GM19023 (cell line): ENCODE measurements around the gene KLC1.

Experiments
- ATAC-seq: cut with Tn5 transposase; IDR thresholded peaks from one replicate; pipeline ENCODE4 v1.9.1; 2021; ENCODE audit warnings: mild to moderate bottlenecking, moderate library complexity; ENCODE audit not compliant: unreplicated experiment

KLC1 gene

GRCh38 chr14:103702497-103703432 is 73.8 kb downstream of the KLC1 start:
- ATAC-seq, result no peak

DNA sequence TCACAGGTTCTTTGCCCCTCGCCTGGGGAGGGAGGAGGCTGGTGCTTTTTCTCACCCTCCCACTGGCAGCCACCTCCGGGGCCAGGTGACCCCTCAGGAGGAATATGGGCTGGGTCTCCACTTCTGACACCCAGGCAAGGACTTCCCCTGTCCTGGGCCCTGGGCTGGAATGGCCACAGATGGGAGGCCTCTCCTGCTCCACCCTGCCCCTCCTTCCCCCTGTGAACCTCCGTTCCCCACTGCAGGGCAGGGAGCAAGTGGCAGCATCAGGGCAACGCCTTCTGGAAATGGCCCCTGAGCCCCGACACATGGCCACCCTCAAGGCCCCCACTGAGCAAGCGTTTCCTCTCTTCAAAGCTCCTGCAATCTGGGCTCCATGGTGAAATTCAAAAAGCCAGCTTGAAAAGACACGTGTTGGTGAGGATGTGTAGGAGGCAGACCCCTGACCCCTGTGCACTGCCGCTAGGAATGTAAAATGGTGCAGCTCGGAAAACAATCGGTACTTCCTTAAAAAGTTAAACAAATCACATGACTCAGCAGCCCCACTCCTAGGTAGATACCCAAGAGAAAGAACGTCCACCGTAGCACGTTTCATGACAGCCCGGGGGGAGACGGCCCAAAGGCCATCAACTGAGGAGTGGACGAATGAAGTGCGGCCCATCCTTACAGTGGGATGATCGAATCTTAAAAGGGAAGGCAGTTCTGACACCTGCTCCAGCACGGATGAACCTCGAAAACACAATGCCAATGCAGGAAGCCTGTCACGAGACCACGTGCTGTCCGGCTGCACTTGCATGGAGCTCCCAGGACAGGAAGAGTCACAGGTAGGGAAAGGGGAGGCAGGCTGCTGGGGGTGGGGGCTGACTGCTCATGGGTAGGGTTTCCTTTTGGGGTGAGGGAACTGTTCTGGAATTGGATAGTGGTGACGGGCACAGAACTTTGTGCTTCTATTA is 74.7 kb downstream of the KLC1 start:
- ATAC-seq, result no peak

GRCh38 chr14:103704708-103705107 is 75.7 kb downstream of the KLC1 start:
- no peak for ATAC-seq

DNA sequence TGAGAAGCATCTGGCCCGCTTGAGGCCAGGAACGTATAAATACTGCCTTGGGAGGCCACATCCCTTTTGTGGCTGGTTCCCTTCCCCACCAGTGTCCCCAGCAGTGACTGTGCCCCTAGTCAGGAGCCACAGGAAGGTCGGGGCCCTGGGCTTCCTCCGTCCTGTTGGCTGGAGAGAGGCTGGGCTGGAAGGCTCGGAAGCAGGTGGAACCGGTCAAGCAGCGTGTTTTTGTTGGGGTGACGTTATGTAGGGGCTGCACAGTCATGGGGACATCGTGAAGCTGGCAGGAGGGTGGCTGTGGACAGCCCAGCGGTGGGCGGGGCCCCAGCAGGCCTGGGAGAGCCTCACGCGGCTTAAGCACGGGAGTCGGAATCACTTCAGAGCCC is 76.1 kb downstream of the KLC1 start:
- ATAC-seq, result no peak

GRCh38 chr14:103705504-103706284 is 76.7 kb downstream of the KLC1 start:
- no peak for ATAC-seq

DNA sequence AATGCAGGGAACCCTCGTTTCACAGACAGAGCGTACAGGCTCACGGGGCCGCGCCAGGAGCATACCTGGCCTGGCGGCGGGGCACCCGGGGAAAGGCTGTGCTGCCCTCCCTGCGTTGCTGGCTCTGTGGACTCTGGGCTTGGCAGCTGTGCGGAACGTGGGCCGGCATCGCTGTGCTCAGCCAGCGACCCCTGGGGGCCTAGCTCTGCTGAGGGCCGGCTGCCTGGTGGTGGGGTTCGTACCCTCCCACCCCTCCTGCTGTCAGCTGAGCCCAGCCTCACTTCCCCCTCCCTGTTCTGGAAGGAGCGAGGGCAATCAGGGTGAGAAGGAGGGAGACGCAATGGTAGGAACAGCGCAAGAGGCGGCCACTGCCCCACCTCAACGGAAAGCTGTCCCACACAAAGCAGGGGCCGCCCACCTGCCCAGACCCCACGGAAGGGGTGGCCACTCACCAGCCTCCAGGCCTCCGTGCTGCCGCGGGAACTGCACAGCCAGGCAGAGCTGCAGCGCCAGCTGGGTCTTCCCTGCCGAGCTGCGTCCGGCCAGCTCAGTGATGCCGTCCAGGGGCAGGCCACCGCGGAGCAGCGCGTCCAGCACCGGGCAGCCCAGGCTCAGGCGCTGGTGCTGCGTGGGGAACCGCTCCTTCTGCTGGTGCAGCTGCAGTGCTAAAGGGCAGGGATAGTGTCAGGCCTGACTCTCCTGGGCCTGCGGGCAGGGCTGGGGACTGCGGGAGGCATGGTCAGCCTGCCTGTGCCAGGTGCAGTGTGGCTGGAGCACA is 77.7 kb downstream of the KLC1 start:
- no peak for ATAC-seq

GRCh38 chr14:103707329-103708263 is 78.6 kb downstream of the KLC1 start:
- no peak for ATAC-seq

DNA sequence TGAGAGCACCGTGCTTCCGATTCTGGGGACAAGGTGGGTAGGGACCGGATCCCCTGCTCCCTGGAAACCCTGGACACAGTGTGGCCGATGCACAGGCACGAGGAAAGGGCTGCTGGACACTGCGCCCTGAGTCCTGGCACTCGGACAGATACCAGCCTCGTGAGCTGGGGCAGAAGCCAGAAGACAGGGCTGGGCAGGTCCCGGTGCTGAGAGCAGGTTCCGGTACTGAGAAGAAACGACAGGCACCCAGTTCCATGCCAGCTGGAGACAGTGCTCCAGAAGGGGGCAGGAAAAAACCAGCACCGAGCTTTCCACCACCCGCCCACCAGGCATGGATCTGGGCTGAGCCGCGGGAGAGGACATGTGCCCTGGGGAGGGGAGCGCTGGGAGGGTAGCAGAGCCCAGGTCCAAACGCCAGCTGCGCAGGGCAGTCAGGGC is 79.8 kb downstream of the KLC1 start:
- no peak for ATAC-seq

DNA sequence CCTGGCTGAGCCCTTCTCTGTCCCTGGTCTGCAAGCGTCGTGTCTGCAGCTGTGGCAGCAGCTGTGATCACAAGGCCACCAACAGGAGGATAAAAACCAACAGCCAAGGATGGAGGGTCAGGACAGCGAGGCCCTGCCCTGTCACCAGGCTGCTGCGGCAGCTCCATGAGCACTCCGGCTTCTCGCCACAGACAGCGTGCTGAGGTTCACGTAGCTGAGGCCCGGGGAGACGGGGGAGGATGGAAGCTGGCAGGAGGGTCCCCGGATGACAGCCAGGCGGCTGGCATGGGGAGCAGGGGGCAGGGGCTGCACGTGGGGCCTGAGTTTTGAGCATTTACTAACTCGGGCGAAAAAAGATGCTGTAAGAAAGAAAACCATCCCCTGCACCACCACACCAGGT is 80.8 kb downstream of the KLC1 start:
- no peak for ATAC-seq

GRCh38 chr14:103710771-103711377 is 81.9 kb downstream of the KLC1 start:
- no peak for ATAC-seq

- no peak for ATAC-seq
These were observed 82.8 kb downstream of the KLC1 start for GRCh38 chr14:103711516-103712431.

DNA sequence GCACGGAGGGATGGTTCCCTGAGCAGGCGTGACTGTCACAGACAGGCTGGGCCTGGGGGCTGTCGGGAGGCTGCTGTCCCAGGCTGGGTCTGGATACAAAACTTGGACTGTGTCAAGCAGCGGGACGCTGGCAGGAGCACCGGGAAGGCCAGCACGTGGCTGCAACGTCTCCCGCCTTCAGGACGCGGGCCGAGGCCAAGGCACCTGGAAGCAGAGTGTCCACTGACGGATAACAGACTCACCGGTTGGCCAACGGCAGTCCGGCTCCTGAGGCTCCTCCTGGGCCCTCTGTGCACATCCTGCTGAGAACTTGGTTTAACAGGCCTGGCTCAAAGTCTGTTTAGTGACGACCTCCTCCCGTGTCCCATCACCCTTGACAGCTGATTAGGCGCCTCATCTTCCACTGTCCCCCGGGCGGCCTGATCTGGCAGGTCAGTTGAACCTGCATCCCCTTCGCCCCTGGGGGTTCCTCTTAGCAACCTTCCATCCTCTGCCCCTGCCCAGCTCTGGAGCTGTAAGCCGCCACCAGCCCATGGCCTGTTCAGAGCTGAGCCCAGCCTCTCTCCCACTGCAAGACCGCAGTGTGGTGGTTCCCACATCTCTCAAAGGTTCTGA is 83.7 kb downstream of the KLC1 start:
- ATAC-seq, result no peak

DNA sequence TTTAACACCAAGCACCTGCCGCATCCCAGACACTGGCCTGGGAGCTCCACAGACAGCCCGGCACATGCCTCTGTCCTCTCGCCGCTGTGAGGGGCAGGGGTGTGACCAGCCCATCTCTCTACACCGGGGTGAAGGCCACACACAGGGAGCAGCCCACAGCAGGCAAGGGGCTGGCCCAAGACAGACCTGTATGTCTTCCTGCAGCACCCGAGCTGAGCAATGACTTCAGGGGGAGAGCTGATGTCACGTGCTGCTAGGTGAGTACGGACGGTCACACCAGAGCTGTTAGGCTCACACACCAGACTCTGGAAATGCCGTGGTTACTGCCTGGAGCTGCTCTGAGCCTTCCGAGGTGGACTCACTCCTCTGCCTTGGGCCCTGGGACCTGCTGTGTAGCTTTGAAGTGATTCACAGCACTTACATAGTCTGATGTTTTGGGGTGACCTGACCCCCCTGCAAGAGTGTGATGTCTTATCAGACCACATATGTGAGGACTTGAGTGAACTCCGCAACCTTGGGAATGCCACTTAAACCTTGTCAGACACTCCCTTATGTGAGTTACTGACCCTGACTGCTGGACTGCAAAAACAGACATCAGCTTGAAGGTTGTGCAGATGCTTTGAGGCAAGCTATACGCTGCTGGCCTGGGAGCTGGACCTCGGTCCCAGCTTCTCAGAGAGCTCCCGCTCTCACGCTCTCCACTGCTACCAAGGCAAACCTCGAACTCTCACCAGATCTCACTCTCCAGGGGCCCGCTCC is 84.5 kb downstream of the KLC1 start:
- no peak for ATAC-seq

- ATAC-seq, result no peak
These were observed 85.2 kb downstream of the KLC1 start for GRCh38 chr14:103714063-103714724.

DNA sequence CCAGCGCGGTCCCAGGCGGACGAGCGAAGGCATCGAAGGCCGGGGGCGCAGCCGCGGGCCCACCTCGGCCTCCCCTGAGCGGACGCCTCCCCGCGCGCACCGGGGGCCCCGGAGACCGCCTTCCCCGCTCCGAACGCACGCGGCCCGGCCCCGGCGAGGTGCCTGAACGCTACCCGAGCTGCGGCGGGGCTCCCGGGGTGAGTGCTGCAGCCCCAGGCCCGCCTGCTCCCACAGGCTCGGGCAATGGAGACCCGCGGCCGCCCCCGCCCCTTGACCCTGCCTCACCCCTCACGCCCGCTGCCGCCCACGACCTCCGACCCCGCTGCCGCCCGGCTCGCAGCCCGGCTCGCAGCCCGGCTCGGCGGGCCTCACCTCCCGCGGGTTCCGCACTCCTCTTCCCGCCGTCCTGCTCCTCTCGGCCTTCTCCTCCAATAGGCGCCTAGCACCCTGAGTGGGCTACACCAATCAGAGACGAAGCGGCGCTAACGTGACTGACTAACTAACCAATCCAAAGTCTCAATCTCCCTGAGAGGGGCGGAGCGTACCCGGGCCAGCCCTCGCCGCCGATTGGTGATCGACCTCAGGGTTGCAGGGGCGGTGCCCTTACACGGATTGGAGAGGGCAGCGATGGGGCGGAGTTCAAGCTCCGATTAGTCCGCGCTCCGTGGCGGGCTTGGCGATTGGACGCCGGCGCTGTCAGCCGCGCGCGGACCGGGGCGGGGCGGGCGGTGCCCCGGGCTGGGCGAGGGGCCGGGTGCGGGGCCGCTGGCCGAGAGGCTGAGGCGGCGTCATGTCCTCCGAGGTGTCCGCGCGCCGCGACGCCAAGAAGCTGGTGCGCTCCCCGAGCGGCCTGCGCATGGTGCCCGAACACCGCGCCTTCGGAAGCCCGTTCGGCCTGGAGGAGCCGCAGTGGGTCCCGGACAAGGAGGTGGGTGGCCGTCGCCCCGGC is 86.3 kb downstream of the KLC1 start, which contains the start of the genes XRCC3 and ZFYVE21:
TSS of gene XRCC3 (minus strand) at position 400 of the 949 bp plus-strand sequence. CDS start 4,364 bp downstream, outside the sequence.
TSS of gene ZFYVE21 (plus strand) at position 759 of the 949 bp plus-strand sequence. CDS start at position 791, 32 bp downstream.
- ATAC-seq, result peak; percentile 95
